Ascending aorta (tissue), 2 donors: ENCODE results near the gene SEPTIN11. TPM values are rescaled to one million over a fixed set of nuclear protein-coding genes. Genes with fewer than 3 reads are reported as not detected.
"Not testable (repeated sequence)": the region's sequence is repeated elsewhere in the genome, so short reads cannot be mapped to it uniquely, and the experiment has no call there.

ENCODE experiments used
- DNase-seq, 2 donors: peaks; one replicate each; pipeline ENCODE4 v3.0.0-alpha.2; 2019; ENCODE audit warnings: low spot score in 2 of 2
- H3K27ac ChIP-seq, 2 donors: fragments of 200-600 bp; sonication (generic); one replicate each; pipeline ENCODE4 v1.5.1; 2016 to 2017; ENCODE audit warnings: mild to moderate bottlenecking in 1 of 2
- H3K27me3 ChIP-seq: fragments of 200-600 bp; sonication (generic); one replicate; pipeline ENCODE4 v1.5.1; 2017
- H3K36me3 ChIP-seq, 2 donors: fragments of 200-600 bp; sonication (generic); one replicate each; pipeline ENCODE4 v1.5.1; 2016
- H3K4me1 ChIP-seq, 2 donors: fragments of 200-600 bp; sonication (generic); one replicate each; pipeline ENCODE4 v1.5.1; 2016 to 2017; ENCODE audit warnings: mild to moderate bottlenecking in 1 of 2
- H3K4me3 ChIP-seq, 2 donors: fragments of 200-600 bp; sonication (generic); one replicate each; pipeline ENCODE4 v1.5.1; 2016 to 2017; ENCODE audit warnings: mild to moderate bottlenecking in 1 of 2
- H3K9me3 ChIP-seq, 2 donors: fragments of 200-600 bp; sonication (generic); one replicate each; pipeline ENCODE4 v1.5.1; 2016
- CTCF ChIP-seq, 3 experiments: fragments of 200-600 bp in 2 of 3; fragments of 450-650 bp in 1 of 3; sonication (generic) in 2 of 3; IDR thresholded peaks; one replicate each; pipeline ENCODE4 v1.5.1; 2016 to 2019; ENCODE audit warnings: antibody characterized with exemption in 3 of 3, mild to moderate bottlenecking in 1 of 3, moderate library complexity in 1 of 3
- intact Hi-C: fragments of 100-400 bp; cut with DNase I; formaldehyde crosslinking; loops from one replicate; pipeline ENCODE4 v1.15.1; 2023
- total RNA-seq: library from RNA; depleted of rRNA; stranded (reverse); fragments of >200 nt; gene quantifications from one replicate; pipeline ENCODE4 v1.1.0, GENCODE V29; 2016

Gene SEPTIN11
- total RNA-seq, 1 donor from 2014 or later: 48.0 TPM

GRCh38 chr4:76958891-76959290 is 9.3 kb downstream of the SEPTIN11 start:
- no peak for TF ChIP-seq CTCF (IDR thresholded peaks at IDR 0.05)
- DNase-seq: no peak
- Histone ChIP-seq H3K4me1 (peaks cover 0 to 30% of the 10 kb centered on the region in 2 donors), H3K9me3 (no peaks in the 10 kb centered on the region), H3K27ac (no peak overlapping the region), H3K4me3 (no peak overlapping the region), H3K27me3 (no peaks in the 10 kb centered on the region), H3K36me3 (no peaks in the 10 kb centered on the region)
- intact Hi-C loops: loop anchor here (10.0 kb wide), 1 partner anchor 444 kb away; no protein-coding TSS in a partner anchor

- Histone ChIP-seq H3K4me1 (peaks cover 0 to 29% of the 10 kb centered on the region in 2 donors), H3K27ac (no peak overlapping the region), H3K36me3 (no peaks in the 10 kb centered on the region), H3K27me3 (no peaks in the 10 kb centered on the region), H3K9me3 (no peaks in the 10 kb centered on the region), H3K4me3 (no peak overlapping the region)
- no peak for DNase-seq
- no peak for TF ChIP-seq CTCF (IDR thresholded peaks at IDR 0.05)
- intact Hi-C loops: no loop called here
Measured at GRCh38 chr4:76960014-76960413, 10.5 kb downstream of the SEPTIN11 start.

DNA sequence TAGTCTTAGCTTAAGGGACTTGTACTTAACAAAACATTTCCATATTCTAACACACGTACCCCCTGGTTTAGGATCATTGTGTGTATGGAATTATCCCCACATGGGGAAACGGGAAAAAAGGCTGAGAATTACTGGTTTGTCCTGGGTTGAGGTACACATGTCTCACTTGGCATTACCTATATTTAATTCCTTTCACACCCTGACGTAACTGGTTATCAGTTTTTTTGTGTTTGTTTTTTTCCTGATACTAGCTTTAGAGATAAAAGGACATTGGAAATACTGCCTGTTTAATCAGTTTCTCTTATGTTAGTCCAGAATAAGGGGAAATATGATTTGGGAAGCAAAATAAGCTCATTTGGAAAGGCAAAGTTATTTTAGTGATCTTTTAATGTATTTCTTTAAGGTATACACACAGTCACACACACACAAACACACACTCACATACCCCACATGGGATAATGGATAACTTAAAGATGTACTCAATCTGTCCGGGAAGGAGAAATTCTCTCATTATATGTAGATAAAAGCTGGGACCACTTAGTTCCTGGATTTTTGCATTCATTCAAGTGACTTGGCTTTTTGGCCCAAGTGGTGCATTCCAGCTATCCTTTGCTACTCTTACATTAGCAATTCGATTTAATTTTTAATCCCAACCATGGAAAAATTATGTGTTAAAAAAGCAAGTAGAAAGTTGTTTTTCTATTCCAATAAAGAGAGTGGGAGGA is 13.0 kb downstream of the SEPTIN11 start:
- intact Hi-C loops: no loop called here
- Histone ChIP-seq H3K9me3 (no peaks in the 10 kb centered on the region), H3K4me1 (peaks cover 0 to 22% of the 10 kb centered on the region in 2 donors), H3K27me3 (no peaks in the 10 kb centered on the region), H3K27ac (peak overlapping the region in 1 of 2 donors; percentile 48), H3K4me3 (no peak overlapping the region), H3K36me3 (no peaks in the 10 kb centered on the region)
- no peak for DNase-seq
- no peak for TF ChIP-seq CTCF (IDR thresholded peaks at IDR 0.05)

- peak overlapping the region in 1 of 2 donors; percentile 48 for H3K27ac ChIP-seq
- peaks cover 0 to 24% of the 10 kb centered on the region in 2 donors for H3K4me1 ChIP-seq
- intact Hi-C loops: no loop called here
- no peaks in the 10 kb centered on the region for H3K36me3 ChIP-seq
- H3K27me3 ChIP-seq: no peaks in the 10 kb centered on the region
- no peak for TF ChIP-seq CTCF (IDR thresholded peaks at IDR 0.05)
- no peaks in the 10 kb centered on the region for H3K9me3 ChIP-seq
- H3K4me3 ChIP-seq: no peak overlapping the region
- no peak for DNase-seq
Measured at GRCh38 chr4:76963131-76963750, 13.7 kb downstream of the SEPTIN11 start.

- H3K27me3 ChIP-seq, DNase-seq, H3K4me3 ChIP-seq, H3K9me3 ChIP-seq, intact Hi-C loops, H3K36me3 ChIP-seq, H3K27ac ChIP-seq: not testable (repeated sequence)
- H3K4me1 ChIP-seq: peaks cover 0 to 25% of the 10 kb centered on the region in 2 donors
Measured at GRCh38 chr4:76963927-76964326, 14.4 kb downstream of the SEPTIN11 start.

DNA sequence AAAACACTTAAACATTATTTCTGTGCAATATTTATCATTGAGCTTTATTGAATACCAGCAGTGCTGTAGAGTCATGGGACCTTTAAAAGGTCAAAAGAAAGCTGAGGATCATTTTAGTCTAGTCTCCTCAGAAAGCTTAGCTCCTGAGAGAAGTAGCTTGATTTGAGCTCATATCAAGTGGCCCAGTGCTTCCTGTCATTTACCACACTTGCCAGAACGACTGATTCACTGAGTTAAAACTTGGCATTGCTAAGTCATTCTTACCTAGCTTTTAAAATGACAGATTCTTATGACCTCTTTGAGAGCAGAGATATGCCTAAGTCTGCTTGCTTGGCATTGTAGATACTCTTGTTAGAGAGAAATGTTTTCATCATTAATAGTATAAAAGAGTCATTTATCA is 15.2 kb downstream of the SEPTIN11 start:
- intact Hi-C loops: no loop called here
- TF ChIP-seq CTCF (IDR thresholded peaks at IDR 0.05): no peak
- Histone ChIP-seq H3K4me3 (no peak overlapping the region), H3K27ac (no peak overlapping the region), H3K4me1 (peaks cover 0 to 25% of the 10 kb centered on the region in 2 donors), H3K9me3 (no peaks in the 10 kb centered on the region), H3K27me3 (no peaks in the 10 kb centered on the region), H3K36me3 (no peaks in the 10 kb centered on the region)
- no peak for DNase-seq
